Uterus (tissue), 2 donors: ENCODE measurements around the gene MICAL3.

Experiments
- CTCF ChIP-seq, 4 experiments: fragments of 200-600 bp in 2 of 4; fragments of 450-650 bp in 2 of 4; sonication (generic) in 2 of 4; IDR thresholded peaks; one replicate each; pipeline ENCODE4 v1.5.1; 2016 to 2019; ENCODE audit warnings: antibody characterized with exemption in 4 of 4, mild to moderate bottlenecking in 2 of 4, moderate library complexity in 1 of 4
- POLR2A ChIP-seq, 2 donors: fragments of 450-650 bp; IDR thresholded peaks; one replicate each; pipeline ENCODE4 v1.6.1; 2016; ENCODE audit warnings: antibody characterized with exemption in 2 of 2, mild to moderate bottlenecking in 1 of 2, moderate library complexity in 1 of 2

GRCh38 chr22:17828502-17829080 lies 195.8 kb downstream of the MICAL3 start:
- no peak for TF ChIP-seq CTCF (IDR thresholded peaks at IDR 0.05)
- no peak for TF ChIP-seq POLR2A (IDR thresholded peaks at IDR 0.05)
